GM18502 (cell line): ENCODE data around the gene ZFP1.

Experiments
- ATAC-seq: cut with Tn5 transposase; IDR thresholded peaks from one replicate; pipeline ENCODE4 v1.9.1; 2021; ENCODE audit warnings: mild to moderate bottlenecking; ENCODE audit not compliant: unreplicated experiment, poor library complexity

Gene ZFP1

GRCh38 chr16:75219088-75219487 lies 70.8 kb downstream of the ZFP1 start:
- no peak for ATAC-seq

- ATAC-seq, result peak; percentile 43
Observed at GRCh38 chr16:75219838-75220237, 71.5 kb downstream of the ZFP1 start.
